G401 (cell line): ENCODE measurements around the gene NWD2. TPM values are rescaled to one million over a fixed set of nuclear protein-coding genes. Genes with fewer than 3 reads are reported as not detected.
"Not testable (repeated sequence)": the region's sequence is repeated elsewhere in the genome, so short reads cannot be mapped to it uniquely, and the experiment has no call there.

Experiments used
- DNase-seq: peaks from one replicate; pipeline ENCODE4 v3.0.0-alpha.2; 2015; ENCODE audit warnings: low spot score
- in situ Hi-C: cut with HindIII; loops from 2 replicates; pipeline ENCODE4 v1.10.0; 2016; ENCODE audit warnings: low sequenced_read_pairs, mixed read lengths
- total RNA-seq: library from RNA; depleted of rRNA; stranded (reverse); fragments of >200 nt; shearing (Covaris generic); gene quantifications from 2 replicates; pipeline ENCODE4 v1.2.3, GENCODE V29; 2014; rRNA removed

NWD2 gene, protein sequence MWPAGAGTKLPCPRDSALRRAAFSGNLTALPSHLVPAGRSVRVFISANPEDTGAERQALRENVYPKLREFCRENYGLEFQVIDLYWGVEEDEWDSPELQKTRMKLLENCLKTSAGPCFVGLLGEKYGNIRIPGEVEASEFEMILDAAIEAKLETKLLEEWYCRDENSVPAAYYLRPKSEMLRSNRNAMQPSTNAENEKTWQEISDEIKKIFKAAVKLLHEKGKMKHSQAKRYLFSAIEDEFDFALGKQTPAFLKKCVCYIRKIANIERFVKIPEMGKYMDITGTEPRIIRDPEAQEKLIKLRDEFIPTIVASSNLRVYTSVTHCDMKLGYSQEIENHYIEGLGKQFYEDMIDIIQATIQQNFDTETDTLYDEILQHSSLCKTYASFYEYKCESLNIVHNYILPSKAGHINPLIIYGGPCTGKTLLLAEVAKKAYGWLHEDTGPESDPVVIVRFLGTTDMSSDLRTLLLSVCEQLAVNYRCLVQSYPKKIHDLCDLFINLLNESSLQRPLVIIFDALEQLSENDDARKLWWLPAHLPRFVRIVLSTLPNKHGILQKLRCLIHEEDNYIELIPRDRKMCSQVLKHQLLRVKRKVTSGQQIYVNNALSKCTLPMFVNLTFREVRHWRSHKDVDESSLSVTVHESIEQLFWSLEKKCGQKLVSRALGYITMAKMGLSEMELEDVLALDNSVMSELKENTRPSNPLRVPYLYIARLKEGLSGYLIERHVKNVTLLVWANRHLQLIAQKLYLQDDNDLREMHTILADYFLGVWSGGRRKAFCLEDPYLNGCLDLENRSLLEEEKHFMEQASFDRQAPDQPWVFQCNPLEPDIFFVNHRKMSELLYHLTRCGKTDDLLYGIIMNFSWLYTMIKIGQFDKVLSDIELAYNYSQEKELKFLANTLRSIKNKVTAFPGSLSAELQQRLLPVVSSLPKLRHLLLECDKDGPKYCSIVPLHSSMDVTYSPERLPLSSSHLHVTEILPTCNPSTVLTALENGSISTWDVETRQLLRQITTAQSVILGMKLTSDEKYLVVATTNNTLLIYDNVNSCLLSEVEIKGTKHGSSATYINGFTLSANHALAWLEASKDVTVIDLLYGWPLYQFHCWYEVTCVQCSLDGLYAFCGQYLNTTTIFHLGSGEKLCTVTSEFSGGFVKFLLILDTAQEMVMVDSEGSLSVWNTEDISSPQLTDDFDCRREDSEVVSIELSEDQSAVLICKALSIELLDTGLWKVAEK (N-terminal part only)
- not detected in 2 replicates for total RNA-seq

GRCh38 chr4:37244583-37245390 lies at the start of gene NWD2:
Gene NWD2, plus strand, starts transcription at chr4:37244743. Its CDS starts 325 bp downstream, at chr4:37245068.
- in situ Hi-C loops, result no loop called here
- no peak for DNase-seq

DNA sequence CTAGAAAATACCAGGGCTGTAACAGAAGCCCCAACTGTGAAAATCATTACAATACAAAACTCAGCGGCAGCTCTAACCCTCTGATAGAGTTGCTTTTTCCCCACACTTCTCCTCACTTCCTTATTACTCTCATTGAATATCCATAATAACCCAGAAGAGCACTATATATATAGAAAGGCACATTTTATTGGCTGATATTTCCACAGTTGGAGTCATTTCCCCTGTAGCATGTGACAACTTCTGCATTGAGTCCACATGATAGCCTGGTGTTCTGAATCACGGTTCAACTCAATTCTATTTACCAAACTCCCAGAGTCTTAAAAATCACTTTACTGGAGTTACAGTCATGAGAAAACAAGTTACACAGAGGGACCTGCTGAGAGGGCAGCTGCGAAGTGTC lies 46.6 kb upstream of the NWD2 start:
- DNase-seq, result no peak
- in situ Hi-C loops, result no loop called here

DNA sequence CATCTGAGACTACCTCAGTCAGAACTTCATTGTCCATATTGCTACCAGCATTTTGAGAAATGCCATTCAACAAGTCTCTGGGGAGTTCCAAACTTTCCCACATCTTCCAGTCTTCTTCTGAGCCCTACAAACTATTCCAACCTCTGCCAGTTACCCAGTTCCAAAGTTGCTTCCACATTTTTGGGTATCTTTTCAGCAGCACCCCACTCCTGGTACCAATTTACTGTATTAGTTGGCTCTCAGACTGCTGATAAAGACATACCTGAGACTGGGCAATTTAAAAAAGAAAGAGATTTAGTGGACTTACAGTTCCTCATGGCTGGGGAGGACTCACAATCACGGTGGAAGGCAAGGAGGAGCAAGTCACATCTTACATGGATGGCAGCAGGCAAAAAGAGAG lies 39.8 kb upstream of the NWD2 start:
- in situ Hi-C loops, DNase-seq: not testable (repeated sequence)

DNA sequence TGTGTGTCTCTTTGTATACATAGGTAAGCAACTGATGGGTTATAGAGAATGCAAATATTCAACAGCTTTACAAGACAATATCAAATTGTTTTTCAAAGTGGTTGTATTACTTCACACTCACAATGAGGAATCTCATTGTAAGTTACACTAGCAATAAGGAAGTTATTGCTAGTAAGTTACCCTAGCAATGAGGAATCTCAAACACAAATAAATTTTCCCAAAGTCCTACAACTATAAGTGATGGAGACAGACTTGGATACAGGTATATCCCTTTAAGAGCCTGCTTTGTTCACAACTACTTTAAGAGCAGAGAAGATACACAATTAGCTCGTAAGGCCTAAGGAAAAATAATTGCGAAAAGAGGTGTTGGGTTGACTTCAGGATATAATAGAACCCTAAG lies 28.3 kb upstream of the NWD2 start:
- in situ Hi-C loops, result no loop called here

GRCh38 chr4:37219242-37219641 lies 25.3 kb upstream of the NWD2 start:
- no peak for DNase-seq
- in situ Hi-C loops, result no loop called here

More for the DNA sequence above, 28.3 kb upstream of the NWD2 start:
- DNase-seq, result no peak

DNA sequence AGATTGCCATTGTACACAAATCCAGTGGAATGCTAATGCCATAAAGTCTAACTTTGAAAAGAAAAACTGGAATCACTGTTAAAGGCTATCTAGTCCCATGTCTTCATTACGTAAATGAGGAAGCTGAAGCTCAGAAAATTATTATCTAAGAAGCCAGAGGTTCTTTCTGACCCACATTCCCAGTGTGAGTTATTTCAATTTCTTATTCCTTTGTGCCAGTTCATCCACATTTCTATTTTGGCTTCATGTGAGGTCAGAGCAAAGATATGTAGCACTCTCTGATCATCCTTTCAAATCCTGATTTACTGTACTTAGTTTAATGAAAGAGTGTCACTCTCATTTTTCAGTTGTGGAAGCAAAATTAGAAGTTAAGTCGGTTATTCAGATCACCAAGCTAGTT lies 24.6 kb upstream of the NWD2 start:
- in situ Hi-C loops, result no loop called here
- DNase-seq, result no peak

GRCh38 chr4:37220685-37221084 lies 23.9 kb upstream of the NWD2 start:
- in situ Hi-C loops, result no loop called here
- DNase-seq, result no peak

DNA sequence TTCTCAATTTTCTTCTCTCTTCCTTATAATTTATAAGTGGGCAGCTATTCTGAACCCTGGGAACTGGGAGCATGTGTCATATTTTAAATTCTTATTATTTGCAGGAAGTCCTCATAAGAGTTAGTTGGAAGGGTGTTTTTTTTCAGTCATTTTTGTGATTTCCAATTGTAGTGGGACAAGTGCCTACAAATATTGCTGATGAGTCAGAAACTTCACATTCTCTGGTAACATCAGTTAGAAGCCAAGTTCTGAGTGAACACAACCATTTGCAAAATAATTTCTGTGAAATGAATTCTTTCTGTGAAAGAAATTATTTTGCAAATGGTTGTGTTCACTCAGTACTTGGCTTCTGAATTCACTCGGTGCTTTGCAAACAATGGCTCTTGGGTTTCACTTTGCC lies 20.8 kb upstream of the NWD2 start:
- no peak for DNase-seq
- in situ Hi-C loops, result no loop called here

DNA sequence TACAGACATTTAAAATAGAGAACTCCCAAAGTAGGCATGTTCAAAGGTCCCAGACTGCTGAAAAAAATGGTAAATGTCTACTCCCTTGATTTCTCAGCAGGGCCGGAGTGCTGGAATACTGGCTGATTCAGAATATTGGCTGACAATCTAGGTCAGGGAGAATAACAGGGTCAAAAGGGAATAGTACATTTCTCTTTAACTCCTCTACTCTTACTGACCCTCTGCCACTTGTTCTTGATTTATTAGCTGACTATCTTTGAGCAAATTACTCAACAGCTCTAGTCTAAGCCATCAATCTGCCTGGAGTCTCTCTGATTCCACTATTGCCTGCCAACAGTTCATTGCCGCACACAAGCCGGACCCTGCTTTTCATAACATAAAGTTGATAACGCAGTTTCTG lies 19.7 kb upstream of the NWD2 start:
- in situ Hi-C loops, result no loop called here
- no peak for DNase-seq

GRCh38 chr4:37225778-37226177 lies 18.8 kb upstream of the NWD2 start:
- no peak for DNase-seq
- in situ Hi-C loops, result no loop called here

GRCh38 chr4:37232315-37232714 lies 12.2 kb upstream of the NWD2 start:
- in situ Hi-C loops, result no loop called here
- DNase-seq, result no peak

- no peak for DNase-seq
These were observed 8.4 kb upstream of the NWD2 start for GRCh38 chr4:37236165-37236564.

GRCh38 chr4:37241647-37242046 lies 2.9 kb upstream of the NWD2 start:
- in situ Hi-C loops, result no loop called here
- no peak for DNase-seq

More at GRCh38 chr4:37236165-37236564, 8.4 kb upstream of the NWD2 start:
- in situ Hi-C loops, result no loop called here

DNA sequence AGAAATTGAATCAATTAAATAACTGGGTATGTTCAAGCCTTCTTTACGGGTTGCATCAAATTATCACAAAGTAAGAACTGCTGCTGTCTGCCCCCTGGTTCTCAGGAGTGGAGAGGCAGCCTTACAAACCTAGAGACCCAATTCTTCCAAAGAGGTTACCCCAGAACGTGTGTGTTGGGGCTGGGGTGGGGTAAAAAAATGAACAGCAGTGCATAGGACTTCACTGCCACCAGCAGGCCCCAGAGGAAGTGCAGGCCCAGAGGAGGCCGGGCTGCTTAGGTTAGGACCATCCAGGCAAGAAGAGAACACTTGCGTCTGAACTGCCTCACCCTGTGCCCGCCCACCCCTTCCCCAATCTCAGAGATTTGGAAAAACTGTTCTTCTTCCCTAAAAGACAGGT lies 1.5 kb upstream of the NWD2 start:
- in situ Hi-C loops, result no loop called here
- DNase-seq, result no peak

DNA sequence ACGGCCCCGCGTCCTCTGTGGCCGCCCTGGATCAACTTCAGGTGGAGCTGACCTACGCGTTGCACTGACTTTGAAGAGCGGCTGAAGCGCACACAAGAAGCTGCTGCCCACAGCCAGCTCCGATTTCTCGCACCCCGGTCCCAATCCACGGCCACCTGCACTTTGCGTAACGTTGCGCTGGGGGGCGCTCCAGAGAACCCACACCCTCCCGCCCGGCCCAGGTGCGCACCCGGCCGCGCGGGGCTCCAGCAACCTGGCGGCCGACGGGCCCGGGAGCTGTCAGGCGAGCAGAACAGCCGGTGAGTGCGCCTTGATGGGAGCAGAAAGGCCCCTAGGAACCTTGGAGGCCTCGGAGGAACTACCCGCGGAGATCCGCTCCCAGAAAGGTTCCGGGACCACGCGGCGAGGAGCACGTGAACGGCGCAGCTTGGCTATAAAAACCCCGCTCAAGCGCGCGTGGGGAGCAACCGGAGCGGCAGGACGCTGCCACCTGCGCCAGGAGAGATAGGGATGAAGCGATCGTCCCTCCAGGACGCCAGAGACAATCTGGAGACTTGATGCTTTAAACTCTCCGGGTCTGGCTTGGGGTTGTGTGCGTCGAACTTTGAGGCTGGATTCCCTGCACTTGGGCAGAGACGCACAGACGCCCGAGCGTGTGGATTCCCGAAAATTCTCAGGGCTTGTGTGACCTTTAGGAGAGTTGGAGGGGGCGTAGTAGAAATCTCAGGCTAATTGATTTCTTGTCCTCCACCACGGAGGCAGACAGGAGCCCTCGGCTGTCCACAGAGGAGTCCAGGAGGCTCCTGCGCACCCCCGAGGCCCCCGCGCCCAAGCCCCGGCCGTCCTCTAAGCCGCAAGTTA lies 591 bp upstream of the NWD2 start:
- in situ Hi-C loops, result no loop called here
- no peak for DNase-seq

- in situ Hi-C loops, result no loop called here
- no peak for DNase-seq
These were observed 930 bp downstream of the NWD2 start for GRCh38 chr4:37245391-37245954.

DNA sequence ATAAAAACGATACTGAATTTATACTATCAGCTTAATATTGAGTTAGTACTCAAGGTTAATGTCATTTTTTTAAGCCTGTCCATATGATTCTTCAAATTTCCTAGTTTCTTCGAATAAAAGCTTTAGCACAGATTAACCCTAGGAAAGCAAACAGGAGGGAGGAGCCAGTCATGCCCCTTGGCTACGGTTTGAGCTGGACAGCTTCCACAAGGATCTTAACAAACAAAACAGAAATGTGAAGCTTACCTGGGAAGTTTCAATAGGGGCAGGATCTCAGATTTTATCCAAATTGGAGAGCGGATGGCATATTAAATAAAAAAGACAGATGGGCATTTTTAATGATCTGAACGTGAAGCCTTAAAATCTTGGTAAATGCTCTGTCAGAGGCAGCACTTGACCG lies 2.3 kb downstream of the NWD2 start:
- no peak for DNase-seq
- in situ Hi-C loops, result no loop called here

- DNase-seq, result no peak
- in situ Hi-C loops, result no loop called here
These were observed 13.7 kb downstream of the NWD2 start for GRCh38 chr4:37258221-37258620.
